ENCODE results near the gene YWHAH. TPM values are rescaled to one million over a fixed set of nuclear protein-coding genes. Genes with fewer than 3 reads are reported as not detected.

The YWHAH gene
- total and polyA plus RNA-seq, 9 of the 15 experiments (the other 6 are each of a cell fraction or from before 2014, with no cell fraction given): 32.0 to 177 (median 114) TPM

GRCh38 chr22:31911565-31912406 lies 32.5 kb upstream of the YWHAH start (continued):
- no peak for TF ChIP-seq SFPQ (IDR thresholded peaks at IDR 0.05; ENCODE audit: low read depth, low read length)
- no peak for TF ChIP-seq SPI1 (IDR thresholded peaks at IDR 0.05; ENCODE audit: borderline replicate concordance, low read depth, low read length)
- peak in 1 of 2 experiments; percentile 56; a peak in 1 of 4 replicates for TF ChIP-seq RCOR1 (IDR thresholded peaks at IDR 0.05; ENCODE audit: borderline replicate concordance in 1 of 2, low read depth in 2 of 2, low read length in 2 of 2)
- no peak for TF ChIP-seq MXD1 (CRISPR knock-in tag; IDR thresholded peaks at IDR 0.05; ENCODE audit: borderline replicate concordance, poor library complexity, severe bottlenecking)
- no peak for TF ChIP-seq MTA2 (IDR thresholded peaks at IDR 0.05; ENCODE audit: low read depth)
- no peak for TF ChIP-seq HMG20A (CRISPR knock-in tag; conservative IDR thresholded peaks at IDR 0.05)
- no peak for TF ChIP-seq ZNF41 (CRISPR knock-in tag; conservative IDR thresholded peaks at IDR 0.05)
- TF ChIP-seq NFIC (IDR thresholded peaks at IDR 0.05): no peak
- TF ChIP-seq ZFP30 (CRISPR knock-in tag; IDR thresholded peaks at IDR 0.05; ENCODE audit: borderline replicate concordance): no peak
- TF ChIP-seq ELF4 (CRISPR knock-in tag; IDR thresholded peaks at IDR 0.05): no peak
- TF ChIP-seq NR0B1 (IDR thresholded peaks at IDR 0.05; ENCODE audit: partially characterized antibody): no peak
- TF ChIP-seq ZNF584 (CRISPR knock-in tag; IDR thresholded peaks at IDR 0.05; ENCODE audit: low read depth): no peak
- peak; percentile 21; the same call in 1 of the 2 replicates for TF ChIP-seq TEAD4 (IDR thresholded peaks at IDR 0.05; ENCODE audit: low read length)
- TF ChIP-seq TEAD4 (CRISPR knock-in tag; IDR thresholded peaks at IDR 0.05; ENCODE audit: borderline replicate concordance): no peak
- TF ChIP-seq FOSL1 (tag; conservative IDR thresholded peaks at IDR 0.05): peak; percentile 59; the same call in 1 of the 2 replicates
- peak; percentile 94 for TF ChIP-seq TFAP4 (CRISPR knock-in tag; IDR thresholded peaks at IDR 0.05; ENCODE audit: borderline replicate concordance)
- no peak for TF ChIP-seq POLR2G (IDR thresholded peaks at IDR 0.05; ENCODE audit: low read depth, low read length)
